ENCODE measurements around the gene HLA-A.

- TF ChIP-seq CTCF (IDR thresholded peaks at IDR 0.05; ENCODE audit: low read depth, low read length) (no peak), EZH2phosphoT487 (IDR thresholded peaks at IDR 0.05; ENCODE audit: low read depth) (no peak)
These were observed 23.7 kb downstream of the HLA-A start for GRCh38 chr6:29965873-29966601.
